HG03571 (cell line): ENCODE results near the gene ACAD11.

Source experiments
- ATAC-seq: cut with Tn5 transposase; IDR thresholded peaks from one replicate; pipeline ENCODE4 v1.9.1; 2021; ENCODE audit not compliant: unreplicated experiment

Gene ACAD11

GRCh38 chr3:132659365-132660051 is at the start of gene ACAD11:
Gene ACAD11 (minus strand): TSS chr3:132659809. CDS start chr3:132659751, 58 bp downstream.
- peak; percentile 49 for ATAC-seq

DNA sequence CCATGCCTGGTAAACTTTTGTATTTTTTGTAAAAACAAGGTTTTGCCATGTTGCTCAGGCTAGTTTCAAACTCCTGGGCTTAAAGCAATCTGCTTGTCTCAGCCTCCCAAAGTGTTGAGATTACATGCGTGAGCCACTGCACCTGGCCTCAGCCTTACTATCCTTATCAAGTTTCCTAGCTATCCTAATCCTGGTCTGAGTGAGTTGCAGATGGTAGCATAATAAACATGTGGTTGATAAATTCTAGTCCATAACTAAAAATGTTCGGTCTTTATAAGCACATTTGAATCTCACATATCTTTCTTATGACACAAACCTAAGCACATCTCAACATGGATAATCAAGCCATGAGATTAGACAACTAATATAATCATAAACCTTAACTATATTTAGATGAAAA is 44.1 kb upstream of the ACAD11 start:
- ATAC-seq = no peak

DNA sequence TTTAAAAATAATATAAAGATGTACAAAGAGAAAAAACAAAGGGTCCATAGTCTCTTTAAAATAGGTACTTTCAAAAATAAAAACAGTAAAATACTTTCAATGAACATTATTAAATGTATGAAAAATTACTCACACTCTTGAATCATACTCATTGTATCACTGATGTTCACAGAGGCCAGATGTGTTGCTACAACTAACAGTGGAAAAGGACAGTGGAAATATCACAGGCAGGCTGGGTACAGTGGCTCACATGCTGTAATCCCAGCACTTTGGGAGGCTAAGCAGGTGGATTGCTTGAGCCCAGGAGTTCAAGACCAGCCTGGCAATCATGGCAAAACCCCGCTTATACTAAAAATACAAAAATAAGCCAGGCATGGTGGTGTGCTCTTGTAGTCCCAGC is 35.8 kb upstream of the ACAD11 start:
- ATAC-seq = no peak

DNA sequence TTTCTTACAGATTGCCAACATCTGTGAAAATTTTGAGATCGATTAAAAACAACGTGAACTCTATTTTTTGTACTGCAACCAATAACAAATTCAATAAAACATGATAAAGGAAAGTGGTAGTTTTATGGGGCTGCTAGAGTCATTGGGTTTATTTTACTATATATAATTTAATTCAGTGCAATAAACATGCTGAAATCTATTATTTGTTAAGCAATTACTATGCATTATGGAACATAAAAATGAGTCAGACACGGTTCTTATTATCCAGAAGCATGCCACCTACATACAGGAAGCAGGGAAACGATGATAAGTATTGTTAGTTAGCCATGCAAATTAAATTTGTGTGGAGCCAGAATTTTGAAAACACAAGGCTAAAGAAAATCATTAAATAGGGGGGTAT is 35.4 kb upstream of the ACAD11 start:
- no peak for ATAC-seq

GRCh38 chr3:132690040-132690439 is 30.4 kb upstream of the ACAD11 start:
- no peak for ATAC-seq

GRCh38 chr3:132682201-132682600 is 22.6 kb upstream of the ACAD11 start:
- ATAC-seq = no peak

DNA sequence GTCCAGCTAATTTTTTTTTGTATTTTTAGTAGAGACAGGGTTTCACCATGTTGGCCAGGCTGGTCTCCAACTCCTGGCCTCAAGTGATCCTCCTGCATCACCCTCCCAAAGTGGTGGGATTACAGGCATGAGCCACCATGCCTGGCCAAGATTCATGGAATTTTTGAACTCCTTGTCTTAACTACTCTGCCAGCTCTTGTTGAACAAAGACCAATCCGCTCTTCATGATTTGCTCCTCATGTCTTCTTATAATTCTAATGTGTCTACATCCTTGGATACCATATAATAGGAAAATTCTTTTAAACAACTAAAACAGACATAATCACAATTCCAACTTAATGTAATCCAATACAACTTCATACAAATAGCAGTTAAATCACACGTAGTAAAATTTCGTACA is 21.8 kb upstream of the ACAD11 start:
- ATAC-seq = no peak

- ATAC-seq = no peak
Observed at GRCh38 chr3:132679911-132680310, 20.3 kb upstream of the ACAD11 start.

DNA sequence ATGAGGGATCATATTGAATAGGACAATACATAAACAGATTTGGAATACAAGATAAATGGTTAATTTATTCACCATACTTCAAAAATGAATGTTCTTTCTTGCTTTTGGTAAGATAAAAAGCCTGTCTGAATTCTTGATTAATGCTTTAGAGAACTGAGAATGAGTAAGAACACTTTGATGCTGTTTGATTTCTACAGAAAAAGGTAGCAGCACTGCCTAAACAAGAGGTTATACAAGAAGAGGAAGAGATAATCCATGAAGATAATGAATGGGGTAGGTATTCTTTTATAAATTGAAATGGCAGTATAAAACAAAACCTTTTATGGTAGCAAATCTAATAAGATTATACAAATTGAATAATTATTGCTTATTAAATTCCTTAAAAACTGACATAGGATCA is 15.8 kb upstream of the ACAD11 start:
- no peak for ATAC-seq

DNA sequence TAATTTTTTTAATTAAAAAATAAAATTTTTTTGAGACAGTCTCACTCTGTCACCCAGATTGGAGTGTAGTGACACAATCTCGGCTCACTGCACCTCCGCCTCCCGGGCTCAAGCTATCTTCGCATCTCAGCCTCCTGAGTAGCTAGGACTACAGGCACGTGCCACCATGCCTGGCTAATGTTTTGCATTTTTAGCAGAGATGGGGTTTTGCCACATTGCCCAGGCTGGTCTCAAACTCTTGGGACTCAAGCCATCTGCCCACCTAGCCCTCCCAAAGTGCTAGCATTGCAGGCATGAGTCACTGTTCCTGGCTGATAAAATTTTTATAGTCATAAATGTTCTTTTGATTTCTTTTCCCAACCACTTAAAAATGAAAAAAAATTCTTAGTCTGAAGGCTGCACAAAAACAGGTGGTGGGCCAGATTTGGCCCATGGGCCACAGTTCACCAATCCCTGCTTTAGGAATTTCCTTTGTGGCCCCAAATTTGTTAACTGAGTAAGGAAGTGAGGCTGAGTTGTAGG is 9.7 kb upstream of the ACAD11 start:
- ATAC-seq = no peak

DNA sequence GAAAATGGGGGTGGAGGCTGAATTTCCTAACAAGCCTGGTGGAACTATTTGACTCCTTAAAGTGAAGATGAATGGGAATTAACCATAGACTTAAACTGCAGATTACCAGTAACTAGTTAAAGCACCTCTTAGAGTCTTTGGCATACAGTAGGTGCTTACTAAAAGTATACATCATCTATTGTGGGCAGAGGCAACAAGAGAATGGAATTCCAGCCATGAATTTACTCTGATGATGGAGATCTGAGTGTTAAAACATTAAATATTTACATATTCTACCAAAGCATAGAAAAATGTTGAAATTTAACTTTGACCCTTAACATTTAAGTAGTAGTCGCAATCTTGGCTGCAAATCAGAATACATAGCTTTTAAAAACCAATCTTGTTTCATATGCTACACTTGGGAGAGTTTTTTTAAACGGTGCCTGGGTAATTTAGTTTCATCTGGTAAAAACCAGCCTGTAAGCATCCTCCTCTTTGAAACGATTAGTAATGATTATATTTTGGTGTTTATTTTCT is 5.7 kb upstream of the ACAD11 start:
- ATAC-seq = no peak

DNA sequence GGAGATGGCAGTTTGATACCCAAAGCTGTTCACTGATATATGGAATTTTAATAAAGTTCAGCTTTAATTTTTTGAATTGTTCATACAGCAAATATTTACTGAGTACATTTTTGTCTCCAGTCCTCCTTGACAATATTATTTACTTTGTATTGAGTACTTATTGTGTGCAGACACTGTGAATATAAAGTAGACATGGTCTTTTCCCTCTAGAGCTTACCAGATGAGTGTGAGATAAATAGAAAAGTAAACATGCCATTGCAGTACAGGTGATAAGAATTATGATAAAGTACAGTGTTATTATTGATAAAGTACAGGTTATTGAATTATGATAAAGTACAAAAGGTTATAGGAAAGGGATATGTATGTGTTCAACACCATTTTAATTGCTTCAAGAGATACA is 2.6 kb upstream of the ACAD11 start:
- no peak for ATAC-seq

DNA sequence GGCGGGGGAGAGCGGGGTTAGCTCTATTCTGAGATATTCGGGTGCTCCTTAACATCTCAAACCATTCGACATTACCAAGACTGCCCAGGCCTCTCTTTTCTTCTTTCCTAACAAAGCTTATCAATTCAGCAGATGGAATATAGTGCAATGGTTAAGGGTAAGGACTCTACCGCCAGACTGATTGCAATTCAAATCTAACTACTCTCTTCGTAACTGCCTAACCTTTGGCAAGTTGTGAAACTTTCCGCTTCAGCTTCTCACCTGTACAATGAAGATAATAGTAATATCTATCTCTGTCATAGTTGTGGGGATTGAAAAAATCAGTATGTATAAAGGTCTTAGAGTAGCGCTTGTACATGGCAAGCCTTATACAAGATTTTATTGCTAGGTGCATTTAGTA is 1.5 kb upstream of the ACAD11 start:
- no peak for ATAC-seq

DNA sequence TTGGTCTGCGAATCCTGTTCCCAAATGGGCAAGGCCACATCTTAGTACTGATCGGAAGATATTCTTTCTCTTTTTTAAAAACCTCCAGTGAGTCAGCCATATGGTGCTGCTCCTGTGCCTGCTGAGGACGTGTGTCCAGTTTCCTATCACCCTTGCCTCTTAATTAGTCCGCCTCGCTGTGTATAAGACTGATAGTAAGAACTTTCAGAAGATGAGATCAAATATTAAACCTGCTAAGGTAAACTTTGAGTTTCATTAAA is 1.1 kb upstream of the ACAD11 start:
- ATAC-seq = no peak

- ATAC-seq = peak; percentile 75
Observed at GRCh38 chr3:132660052-132660810, 622 bp upstream of the ACAD11 start, which contains the start of gene UBA5. Gene UBA5 (plus strand): TSS chr3:132660329. CDS start chr3:132660538, 209 bp downstream.

DNA sequence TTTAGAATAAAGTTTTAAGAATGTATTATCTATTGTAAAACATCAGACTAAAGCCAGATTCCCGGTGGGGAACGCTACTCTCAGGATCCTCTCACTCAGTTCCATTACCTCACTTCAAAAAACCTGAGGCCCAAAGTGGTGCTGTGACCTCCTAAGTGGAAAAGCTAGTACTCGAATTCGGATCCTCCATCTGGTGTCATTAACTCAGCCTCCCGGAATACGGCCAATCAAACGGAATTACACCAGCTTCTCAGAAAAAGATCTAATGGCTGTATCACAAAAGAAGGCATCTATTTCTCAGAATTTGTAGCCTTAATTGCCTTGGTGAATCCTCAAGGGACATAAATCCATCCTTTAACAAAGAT is 627 bp downstream of the ACAD11 start:
- no peak for ATAC-seq

GRCh38 chr3:132657869-132658747 is 1.5 kb downstream of the ACAD11 start:
- no peak for ATAC-seq

GRCh38 chr3:132655471-132655870 is 4.1 kb downstream of the ACAD11 start:
- no peak for ATAC-seq

GRCh38 chr3:132654721-132655120 is 4.9 kb downstream of the ACAD11 start:
- no peak for ATAC-seq

- no peak for ATAC-seq
Observed at GRCh38 chr3:132654190-132654589, 5.4 kb downstream of the ACAD11 start.

GRCh38 chr3:132652640-132653270 is 6.9 kb downstream of the ACAD11 start:
- ATAC-seq = no peak
